ENCODE data around the gene PORCN. TPM values are rescaled to one million over a fixed set of nuclear protein-coding genes. Genes with fewer than 3 reads are reported as not detected.

PORCN gene
- total RNA-seq, 4 donors from 2014 or later = 3.7 to 11.4 (median 5.2) TPM

GRCh38 chrX:48509245-48509590 lies 426 bp downstream of the PORCN start:
- no peaks in the 10 kb centered on the region for H3K9me3 ChIP-seq
- peaks cover 0 to 5% (median 0%) of the 10 kb centered on the region in 4 donors for H3K4me1 ChIP-seq
- peak overlapping the region; percentile 72 to 78 (median 76) for H3K27ac ChIP-seq
- H3K27me3 ChIP-seq = no peaks in the 10 kb centered on the region
- no peaks in the 10 kb centered on the region for H3K36me3 ChIP-seq
- H3K4me3 ChIP-seq = peak overlapping the region; percentile 57 to 70 (median 64)
- TF ChIP-seq, protein P1, sequence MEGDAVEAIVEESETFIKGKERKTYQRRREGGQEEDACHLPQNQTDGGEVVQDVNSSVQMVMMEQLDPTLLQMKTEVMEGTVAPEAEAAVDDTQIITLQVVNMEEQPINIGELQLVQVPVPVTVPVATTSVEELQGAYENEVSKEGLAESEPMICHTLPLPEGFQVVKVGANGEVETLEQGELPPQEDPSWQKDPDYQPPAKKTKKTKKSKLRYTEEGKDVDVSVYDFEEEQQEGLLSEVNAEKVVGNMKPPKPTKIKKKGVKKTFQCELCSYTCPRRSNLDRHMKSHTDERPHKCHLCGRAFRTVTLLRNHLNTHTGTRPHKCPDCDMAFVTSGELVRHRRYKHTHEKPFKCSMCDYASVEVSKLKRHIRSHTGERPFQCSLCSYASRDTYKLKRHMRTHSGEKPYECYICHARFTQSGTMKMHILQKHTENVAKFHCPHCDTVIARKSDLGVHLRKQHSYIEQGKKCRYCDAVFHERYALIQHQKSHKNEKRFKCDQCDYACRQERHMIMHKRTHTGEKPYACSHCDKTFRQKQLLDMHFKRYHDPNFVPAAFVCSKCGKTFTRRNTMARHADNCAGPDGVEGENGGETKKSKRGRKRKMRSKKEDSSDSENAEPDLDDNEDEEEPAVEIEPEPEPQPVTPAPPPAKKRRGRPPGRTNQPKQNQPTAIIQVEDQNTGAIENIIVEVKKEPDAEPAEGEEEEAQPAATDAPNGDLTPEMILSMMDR (IDR thresholded peaks at IDR 0.05) = no peak
- no peak for TF ChIP-seq POLR2A (IDR thresholded peaks at IDR 0.05)
- no peak for DNase-seq

DNA sequence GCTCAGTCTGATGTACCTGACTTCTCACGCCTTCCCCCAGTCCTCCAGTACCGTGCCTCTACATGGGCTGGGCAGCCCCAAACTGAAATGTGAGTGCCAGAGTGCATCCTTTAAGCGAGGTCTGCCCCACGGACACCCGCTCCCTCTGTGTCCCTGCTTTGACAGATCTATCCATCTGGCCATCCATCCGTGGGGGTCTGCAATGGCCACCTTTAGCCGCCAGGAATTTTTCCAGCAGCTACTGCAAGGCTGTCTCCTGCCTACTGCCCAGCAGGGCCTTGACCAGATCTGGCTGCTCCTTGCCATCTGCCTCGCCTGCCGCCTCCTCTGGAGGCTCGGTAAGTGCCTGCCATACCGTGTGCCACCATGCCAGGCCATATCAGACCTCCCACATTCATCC lies 827 bp downstream of the PORCN start:
- Histone ChIP-seq H3K9me3 (no peaks in the 10 kb centered on the region), H3K27ac (peak overlapping the region in 1 of 4 donors; percentile 72), H3K4me1 (peaks cover 0 to 5% (median 0%) of the 10 kb centered on the region in 4 donors), H3K27me3 (no peaks in the 10 kb centered on the region), H3K36me3 (no peaks in the 10 kb centered on the region), H3K4me3 (peak overlapping the region; percentile 57 to 70 (median 64))
- TF ChIP-seq, protein P1 (IDR thresholded peaks at IDR 0.05) = no peak
- TF ChIP-seq POLR2A (IDR thresholded peaks at IDR 0.05) = no peak
- no peak for DNase-seq

GRCh38 chrX:48511560-48511959 lies 2.8 kb downstream of the PORCN start:
- Histone ChIP-seq H3K9me3 (no peaks in the 10 kb centered on the region), H3K27me3 (no peaks in the 10 kb centered on the region), H3K36me3 (no peaks in the 10 kb centered on the region), H3K27ac (no peak overlapping the region), H3K4me3 (no peak overlapping the region), H3K4me1 (peaks cover 0 to 5% (median 0%) of the 10 kb centered on the region in 4 donors)
- no peak for DNase-seq
- TF ChIP-seq POLR2A (IDR thresholded peaks at IDR 0.05) = no peak
- TF ChIP-seq, protein P1 (IDR thresholded peaks at IDR 0.05) = peak in 1 of 6 experiments; percentile 18

DNA sequence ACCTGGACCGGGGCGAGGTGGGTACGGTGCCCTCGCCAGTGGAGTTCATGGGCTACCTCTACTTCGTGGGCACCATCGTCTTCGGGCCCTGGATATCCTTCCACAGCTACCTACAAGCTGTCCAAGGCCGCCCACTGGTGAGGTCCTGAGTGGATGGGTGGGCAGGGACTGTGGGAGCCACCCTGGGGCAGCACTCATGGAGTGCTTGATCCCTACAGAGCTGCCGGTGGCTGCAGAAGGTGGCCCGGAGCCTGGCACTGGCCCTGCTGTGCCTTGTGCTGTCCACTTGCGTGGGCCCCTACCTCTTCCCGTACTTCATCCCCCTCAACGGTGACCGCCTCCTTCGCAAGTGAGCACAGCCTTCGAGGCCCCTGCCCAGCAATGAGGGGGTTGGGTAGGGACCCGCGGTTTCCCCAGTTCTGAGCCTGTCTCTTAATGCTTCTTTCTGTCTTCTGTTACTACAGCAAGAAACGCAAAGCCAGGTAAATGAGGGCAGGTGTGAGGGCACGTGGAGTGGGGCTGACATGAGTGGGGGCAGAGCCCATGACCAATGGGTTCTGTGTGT lies 3.7 kb downstream of the PORCN start:
- H3K36me3 ChIP-seq = no peaks in the 10 kb centered on the region
- peaks cover 0 to 5% (median 0%) of the 10 kb centered on the region in 4 donors for H3K4me1 ChIP-seq
- no peaks in the 10 kb centered on the region for H3K9me3 ChIP-seq
- no peaks in the 10 kb centered on the region for H3K27me3 ChIP-seq
- DNase-seq = no peak
- H3K4me3 ChIP-seq = no peak overlapping the region
- TF ChIP-seq, protein P1 (IDR thresholded peaks at IDR 0.05) = no peak
- TF ChIP-seq POLR2A (IDR thresholded peaks at IDR 0.05) = no peak
- no peak overlapping the region for H3K27ac ChIP-seq

DNA sequence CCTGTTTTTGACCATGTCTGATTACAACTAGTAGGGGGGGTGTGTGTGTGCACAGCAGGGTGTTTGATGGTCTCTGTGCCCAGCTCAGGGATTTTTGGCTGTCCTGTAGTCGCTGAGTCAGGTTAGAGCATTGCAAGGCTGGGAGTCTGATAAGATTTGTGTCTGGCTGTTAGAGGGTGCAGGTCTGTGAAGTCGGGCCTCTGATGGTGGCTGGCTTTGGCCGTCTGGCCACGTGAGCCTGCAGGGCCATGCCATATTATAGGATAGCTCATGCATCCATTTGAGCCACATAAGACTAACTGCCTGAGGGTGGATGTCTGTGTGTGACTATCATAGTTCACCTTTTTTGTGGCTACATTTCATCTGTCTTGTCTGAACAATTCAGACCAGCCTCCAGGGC lies 4.9 kb downstream of the PORCN start:
- TF ChIP-seq, protein P1 (IDR thresholded peaks at IDR 0.05) = no peak
- TF ChIP-seq POLR2A (IDR thresholded peaks at IDR 0.05) = no peak
- no peak for DNase-seq
- Histone ChIP-seq H3K27me3 (no peaks in the 10 kb centered on the region), H3K27ac (no peak overlapping the region), H3K4me1 (peaks cover 0 to 5% (median 0%) of the 10 kb centered on the region in 4 donors), H3K36me3 (no peaks in the 10 kb centered on the region), H3K9me3 (no peaks in the 10 kb centered on the region), H3K4me3 (no peak overlapping the region)
